Stimulated activated CD4-positive, alpha-beta T cell treated with anti-CD3 and anti-CD28 coated beads, Interleukin-15, amount 100 ng/mL, for 48 hours (primary cell): Measurements from ENCODE around the gene SIK3.
"Not testable (repeated sequence)": the region's sequence is repeated elsewhere in the genome, so short reads cannot be mapped to it uniquely, and the experiment has no call there.

Experiments
- DNase-seq, 2 donors: peaks; one replicate each; pipeline ENCODE4 v3.0.0-alpha.2; 2020; ENCODE audit warnings: low read depth in 2 of 2

The SIK3 gene

DNA sequence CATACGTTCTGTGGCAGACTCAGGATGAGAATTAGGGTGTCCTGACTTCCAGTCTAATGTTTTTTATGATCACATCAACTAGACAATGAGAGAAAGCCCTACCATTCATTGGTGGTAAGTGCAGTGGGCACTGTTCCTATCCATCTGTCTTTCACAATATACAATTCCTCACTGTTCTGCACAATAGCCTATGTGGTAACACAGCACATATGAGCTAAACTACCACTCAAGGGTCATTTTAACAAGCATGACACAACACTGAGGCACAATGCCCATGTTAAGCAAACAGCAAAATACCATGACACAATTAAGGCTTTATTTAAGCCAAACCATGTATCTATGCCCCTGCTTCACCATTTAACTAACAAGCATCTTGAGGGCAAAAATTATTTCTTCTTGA lies 52.3 kb downstream of the SIK3 start:
- no peak for DNase-seq

DNA sequence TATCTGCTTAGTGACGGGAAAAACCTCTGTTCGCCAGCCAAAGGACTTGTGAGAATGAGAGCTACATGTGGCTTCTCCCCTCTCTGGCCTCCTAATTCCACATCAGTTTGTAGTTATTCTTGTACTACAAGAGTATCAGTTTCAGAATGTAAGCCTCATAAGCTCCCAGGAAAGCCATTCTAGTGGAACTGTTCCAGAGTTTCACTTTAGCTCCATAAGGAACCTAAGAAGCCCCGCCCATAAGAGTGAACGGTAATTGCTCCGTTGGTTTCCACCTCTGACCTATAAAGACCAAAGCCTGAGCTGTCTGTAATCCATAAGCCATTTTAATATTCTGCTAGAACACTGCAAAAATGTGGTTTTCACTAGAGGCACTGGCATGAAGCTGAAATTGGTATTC lies 53.0 kb downstream of the SIK3 start:
- DNase-seq: no peak

DNA sequence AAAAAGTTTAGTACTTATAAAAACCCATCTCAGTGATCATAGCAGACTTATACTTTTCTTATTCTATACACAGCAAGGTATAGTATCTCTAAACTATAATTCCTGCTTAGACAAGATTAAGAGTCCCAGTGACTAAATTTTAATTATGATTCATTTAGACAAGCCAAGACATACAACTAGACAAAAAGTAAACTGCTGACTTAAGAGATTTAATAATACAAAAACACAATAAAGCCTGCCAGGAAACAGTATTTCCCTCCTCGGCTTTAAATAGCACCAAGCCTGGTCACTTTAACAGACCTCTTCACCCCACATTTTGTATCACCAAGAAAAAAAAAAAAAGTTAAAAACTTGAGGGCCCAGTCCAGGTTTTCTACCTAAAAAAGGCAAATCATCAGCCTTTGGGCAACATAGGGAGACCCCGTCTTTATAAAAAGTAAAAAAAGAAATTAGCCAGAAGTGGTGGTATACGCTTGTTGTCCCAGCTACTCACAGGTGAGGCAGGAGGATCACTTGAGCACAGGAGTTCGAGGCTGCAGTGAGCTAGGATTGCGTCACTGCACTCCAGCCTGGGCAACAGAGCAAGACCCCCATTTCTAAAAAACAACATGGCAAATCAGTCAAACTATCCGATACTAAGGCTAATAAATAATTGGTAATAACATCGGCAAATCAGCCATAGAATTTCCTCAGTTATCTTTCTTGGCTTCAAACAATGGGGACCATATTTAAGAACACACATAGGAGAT lies 53.8 kb downstream of the SIK3 start:
- no peak for DNase-seq

DNA sequence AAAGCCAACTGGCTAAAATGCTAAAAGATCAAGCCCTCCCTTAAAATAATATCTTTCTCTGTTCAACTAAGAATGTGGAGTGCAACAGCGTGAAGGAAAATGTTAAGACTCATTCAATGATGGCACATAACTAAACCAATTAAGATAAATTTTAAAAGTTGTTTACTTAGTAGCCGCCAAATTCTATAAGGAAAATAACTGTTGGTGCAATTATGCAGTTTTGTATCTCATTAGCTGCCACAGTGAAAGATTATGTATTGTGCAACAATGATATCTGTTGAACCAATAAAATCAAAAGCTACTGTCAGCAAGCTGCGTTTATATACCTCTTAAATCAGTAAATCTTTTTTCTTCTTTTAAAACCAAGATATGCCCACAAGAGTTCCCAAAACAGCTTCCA lies 55.5 kb downstream of the SIK3 start:
- DNase-seq: no peak

- no peak for DNase-seq
These were observed 58.3 kb downstream of the SIK3 start for GRCh38 chr11:117039900-117040299.

DNA sequence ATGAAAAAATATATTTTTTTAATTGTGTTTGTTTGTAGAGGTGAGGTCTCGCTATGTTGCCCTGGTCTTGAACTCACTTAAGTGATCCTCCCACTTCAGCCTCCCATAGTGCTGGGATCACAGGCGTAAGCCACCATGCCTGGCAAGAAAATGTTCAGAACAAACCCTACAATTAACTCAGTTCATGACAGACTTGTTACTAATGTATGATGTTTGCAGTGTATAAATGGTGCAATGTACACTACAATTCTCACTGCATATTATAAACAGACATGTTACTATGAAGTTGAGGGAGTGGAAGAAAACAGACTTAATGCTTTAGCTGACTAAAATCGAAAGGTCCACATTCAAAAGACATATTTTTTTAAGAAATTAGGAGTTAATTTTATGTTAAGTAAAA lies 59.0 kb downstream of the SIK3 start:
- no peak for DNase-seq

- DNase-seq: no peak
These were observed 60.3 kb downstream of the SIK3 start for GRCh38 chr11:117037975-117038350.

DNA sequence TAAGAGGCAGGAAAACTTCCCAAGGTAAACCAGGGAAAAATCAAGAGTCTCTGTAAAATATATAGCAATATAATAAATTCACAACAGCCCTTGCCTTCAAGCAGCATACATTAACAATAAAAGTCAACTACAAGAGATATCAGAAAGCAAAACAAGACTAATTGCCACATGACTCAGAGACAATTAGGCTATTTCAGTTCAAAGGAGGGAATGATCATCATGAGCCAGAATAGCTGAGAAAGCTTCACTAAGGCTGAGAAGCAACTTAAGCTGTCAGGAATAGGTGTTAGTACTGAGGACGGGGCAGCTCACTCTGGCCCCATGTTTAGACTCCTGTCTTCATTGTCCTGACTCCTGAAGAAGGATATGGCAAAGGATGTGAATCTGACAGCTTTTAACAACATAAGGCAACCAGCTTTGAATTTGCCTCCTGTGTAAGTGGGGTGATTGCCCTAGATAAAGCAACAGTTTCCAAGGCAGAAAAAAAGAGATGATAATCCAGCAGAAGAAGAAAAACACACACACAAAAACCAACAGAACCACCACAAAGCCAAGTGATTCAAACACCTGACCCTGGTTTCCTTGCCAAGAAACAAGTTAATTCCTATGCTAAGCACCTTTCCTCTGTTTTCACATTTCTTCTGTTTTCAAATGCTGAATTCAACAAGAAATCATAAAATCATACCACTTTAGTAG lies 60.8 kb downstream of the SIK3 start:
- no peak for DNase-seq

DNA sequence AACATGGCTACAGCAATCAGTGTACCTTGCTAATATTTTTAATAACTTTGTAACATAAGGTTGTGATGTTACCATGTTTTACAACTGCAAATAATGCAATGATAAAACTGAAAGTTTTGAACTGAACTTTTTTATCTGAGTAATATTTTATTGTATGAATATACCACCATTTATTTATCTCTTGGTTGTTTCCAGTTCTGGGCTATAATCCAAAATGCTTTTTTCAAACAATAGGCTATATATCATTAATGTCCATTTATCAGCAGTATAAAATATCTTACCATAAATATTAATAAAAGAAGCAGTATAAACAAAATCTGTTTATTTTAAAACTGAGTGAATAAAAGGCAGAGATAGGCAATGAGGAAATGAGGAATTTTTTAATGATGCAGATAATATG lies 63.3 kb downstream of the SIK3 start:
- DNase-seq: no peak

DNA sequence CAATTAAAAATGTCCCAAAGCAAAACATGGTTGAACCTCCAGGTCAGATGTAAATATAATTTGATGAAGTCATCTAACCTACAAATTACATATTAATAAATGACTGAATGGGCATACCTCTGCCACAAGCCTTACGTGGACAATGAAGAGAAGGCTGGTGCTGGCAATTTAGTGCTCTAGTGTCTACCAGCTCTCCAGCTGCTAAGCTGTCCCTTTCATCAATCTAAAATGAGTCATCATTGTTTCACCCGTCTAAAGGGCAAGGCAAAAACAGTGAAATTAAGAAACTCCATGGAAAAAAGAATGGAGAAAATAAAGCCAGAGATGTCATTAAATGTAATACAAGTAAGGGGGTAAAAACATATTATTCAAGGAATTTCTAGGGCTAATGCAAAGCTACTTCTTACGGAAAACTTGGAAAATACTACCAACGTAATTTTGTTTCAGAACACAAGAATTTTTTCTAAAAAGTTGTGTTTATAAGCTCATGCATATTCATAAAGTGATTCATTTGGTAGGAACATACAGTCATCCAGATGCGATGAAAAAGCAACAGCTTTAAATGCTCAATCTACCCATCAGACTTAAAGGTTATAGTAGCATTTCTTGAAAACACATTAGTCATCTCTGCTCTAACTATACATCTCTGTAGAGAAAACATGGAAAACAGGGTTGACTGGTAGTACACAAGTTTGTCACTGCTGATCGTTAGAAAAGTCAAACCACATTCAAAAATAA lies 71.5 kb downstream of the SIK3 start:
- DNase-seq: no peak

DNA sequence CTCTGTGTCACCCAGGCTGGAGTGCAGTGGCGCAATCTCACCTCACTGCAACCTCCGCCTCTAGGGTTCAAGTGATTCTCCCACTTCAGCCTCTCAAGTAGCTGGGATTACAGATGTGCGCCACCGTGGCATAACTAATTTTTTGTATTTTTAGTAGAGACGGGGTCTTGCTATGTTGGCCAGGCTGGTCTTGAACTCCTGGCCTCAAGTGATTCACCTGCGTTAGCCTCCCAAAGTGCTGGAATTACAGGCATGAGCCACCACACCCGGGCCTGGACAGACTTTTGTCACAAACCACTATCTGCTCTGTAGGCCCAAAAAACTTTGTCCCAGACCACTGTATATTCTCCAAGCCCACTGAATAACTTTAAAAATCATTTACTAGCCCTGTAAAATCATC lies 74.5 kb downstream of the SIK3 start:
- DNase-seq: not testable (repeated sequence)

GRCh38 chr11:117023178-117023577 lies 75.0 kb downstream of the SIK3 start:
- no peak for DNase-seq

- DNase-seq: no peak
These were observed 75.7 kb downstream of the SIK3 start for GRCh38 chr11:117022526-117022925.

DNA sequence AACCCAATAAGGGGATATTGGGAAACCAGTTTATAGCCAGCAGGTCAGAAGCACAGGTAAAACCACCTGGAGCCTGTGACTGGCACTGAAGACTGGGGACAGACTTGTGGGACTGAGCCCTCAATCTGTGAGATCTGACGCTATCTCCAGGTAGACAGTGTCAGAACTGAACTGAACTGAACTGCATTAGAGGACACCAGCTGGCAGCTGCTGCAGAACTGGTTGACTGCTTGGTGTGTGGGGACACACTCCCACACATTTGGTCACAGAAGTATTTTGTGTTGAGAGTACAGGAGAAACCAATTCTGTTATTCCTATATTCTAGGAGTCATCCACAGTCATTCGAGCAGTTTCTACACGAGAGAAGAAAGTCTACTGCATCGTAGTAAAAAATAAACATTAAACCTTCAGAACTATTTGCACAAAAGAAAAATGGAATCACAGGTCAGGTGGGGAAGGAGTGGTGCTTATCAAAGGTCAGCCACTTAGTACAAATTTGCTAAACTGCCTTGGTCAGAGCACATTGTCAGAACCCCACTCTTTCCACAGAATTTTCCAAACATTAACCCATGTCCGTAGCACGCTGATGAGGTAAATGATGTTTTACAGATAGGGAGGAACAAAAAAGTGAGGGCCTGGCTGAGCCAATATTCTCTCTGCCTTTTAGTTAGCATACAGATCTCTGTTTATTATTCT lies 77.2 kb downstream of the SIK3 start:
- no peak for DNase-seq

GRCh38 chr11:117020287-117020686 lies 77.9 kb downstream of the SIK3 start:
- no peak for DNase-seq

- DNase-seq: no peak
These were observed 78.4 kb downstream of the SIK3 start for GRCh38 chr11:117019871-117020270.

GRCh38 chr11:117017456-117017855 lies 80.8 kb downstream of the SIK3 start:
- no peak for DNase-seq

DNA sequence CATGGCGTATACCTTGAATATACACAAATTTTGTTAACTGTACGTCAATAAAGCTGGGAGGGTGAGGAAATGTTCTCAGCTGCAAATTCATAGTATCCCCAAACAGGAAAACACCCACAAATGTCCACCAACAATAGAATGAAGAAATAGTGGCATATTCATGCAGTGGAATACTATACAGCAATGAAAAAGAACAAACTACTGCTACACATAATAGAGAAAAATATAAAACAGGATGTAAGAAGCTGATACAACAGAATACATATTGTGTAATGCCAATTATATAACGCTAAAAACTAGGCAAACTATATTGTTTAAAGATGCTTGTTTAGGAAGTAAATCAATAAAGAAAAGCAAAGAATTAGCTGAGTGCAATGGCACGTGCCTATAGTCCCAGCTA lies 81.5 kb downstream of the SIK3 start:
- no peak for DNase-seq

GRCh38 chr11:117016246-117016645 lies 82.0 kb downstream of the SIK3 start:
- no peak for DNase-seq

DNA sequence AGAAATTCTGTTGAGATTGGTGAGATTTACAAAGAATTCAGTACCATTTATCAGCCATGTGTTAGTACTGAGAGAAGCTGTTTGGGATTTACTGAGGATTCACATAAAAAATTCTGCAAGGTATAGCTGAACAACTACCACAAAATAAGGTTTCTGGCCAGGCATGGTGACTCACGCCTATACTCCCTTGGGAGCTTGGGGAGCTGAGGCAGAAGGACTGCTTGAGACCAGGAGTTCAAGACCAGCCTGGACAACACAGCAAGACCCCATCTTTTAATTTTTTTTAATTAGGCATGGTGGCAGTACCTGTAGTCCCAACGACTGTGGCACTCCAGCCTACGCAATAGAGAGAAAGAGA lies 86.7 kb downstream of the SIK3 start:
- DNase-seq: no peak

DNA sequence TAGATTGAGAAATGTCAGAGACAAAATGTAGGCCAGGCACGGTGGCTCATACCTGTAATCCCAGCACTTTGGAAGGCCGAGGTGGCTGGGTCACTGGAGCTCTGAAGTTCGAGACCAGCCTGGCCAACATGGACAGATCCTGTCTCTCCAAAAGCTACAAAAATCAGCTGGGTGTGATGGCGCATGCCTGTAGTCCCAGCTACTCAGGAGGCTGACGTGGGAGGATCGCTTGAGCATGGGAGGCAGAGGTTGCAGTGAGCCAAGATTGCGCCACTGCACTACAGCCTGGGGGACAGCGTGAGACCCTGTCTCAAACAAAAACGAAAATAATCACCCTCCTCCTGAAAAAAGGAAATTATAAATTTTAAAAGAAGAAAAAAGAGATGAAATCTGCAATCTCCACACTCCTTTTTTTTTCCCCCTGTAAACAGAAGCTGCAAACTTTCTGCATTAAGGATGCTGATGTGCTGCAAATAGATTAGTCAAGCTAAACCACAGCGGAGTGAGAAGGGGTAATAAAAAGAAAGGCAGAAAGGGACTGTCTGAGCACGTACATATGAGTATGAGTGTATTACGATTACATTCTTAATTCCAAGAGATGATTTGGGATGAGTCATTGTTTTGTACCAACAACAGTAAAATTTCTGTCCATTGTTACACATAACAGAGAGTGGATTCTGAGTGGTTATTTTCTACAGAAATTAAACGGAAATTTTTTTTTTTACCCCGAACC lies 87.3 kb downstream of the SIK3 start:
- DNase-seq: no peak
